Activated T-cell treated with anti-CD3 and anti-CD28 coated beads for 24 hours (primary cell): Measurements from ENCODE around the gene NFKB2.
A peak's percentile ranks its signal among the peaks of the same experiment; 100 is the strongest.

ENCODE experiments used
- DNase-seq: peaks from one replicate; pipeline ENCODE4 v3.0.0-alpha.2; 2020; ENCODE audit warnings: low read depth

The NFKB2 gene

DNA sequence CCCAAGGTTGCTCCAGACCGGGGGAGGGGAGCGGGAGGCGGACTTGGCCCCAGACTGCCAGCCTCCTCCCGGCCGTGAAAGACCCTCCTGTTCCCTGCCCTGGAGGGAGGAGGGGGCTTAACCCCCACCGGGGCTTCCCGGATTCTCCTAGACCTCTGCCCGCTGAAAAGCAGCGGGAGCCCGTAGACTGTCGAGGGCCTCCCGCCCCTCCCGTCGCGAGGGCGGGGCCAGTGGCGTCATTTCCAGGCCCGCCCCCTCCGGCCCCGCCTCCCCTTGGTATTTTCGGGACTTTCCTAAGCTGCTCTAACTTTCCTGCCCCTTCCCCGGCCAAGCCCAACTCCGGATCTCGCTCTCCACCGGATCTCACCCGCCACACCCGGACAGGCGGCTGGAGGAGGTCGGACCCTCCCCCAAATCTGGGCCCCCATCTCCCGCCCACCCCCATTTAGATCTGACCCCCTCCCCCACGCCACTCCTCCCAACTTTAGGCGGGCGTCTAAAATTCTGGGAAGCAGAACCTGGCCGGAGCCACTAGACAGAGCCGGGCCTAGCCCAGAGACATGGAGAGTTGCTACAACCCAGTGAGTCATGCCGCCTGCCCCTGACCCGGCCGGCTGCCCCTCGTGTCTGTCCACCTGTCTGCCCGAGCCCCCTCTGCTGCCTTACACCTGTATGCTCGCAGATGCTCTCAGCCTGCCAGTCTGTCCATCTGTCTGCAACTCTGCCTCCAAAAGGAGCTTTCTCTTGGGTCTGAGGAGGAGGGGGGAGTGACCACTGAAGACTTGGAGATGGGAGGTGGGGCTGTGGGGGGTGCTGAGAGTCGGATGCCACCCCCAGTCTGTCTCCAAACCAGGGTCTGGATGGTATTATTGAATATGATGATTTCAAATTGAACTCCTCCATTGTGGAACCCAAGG lies at the start of gene NFKB2:
Gene NFKB2, plus strand, starts transcription at position 306 of the 917 bp plus-strand sequence. Its CDS starts 255 bp downstream, at position 561.
- DNase-seq: peak; percentile 91

DNA sequence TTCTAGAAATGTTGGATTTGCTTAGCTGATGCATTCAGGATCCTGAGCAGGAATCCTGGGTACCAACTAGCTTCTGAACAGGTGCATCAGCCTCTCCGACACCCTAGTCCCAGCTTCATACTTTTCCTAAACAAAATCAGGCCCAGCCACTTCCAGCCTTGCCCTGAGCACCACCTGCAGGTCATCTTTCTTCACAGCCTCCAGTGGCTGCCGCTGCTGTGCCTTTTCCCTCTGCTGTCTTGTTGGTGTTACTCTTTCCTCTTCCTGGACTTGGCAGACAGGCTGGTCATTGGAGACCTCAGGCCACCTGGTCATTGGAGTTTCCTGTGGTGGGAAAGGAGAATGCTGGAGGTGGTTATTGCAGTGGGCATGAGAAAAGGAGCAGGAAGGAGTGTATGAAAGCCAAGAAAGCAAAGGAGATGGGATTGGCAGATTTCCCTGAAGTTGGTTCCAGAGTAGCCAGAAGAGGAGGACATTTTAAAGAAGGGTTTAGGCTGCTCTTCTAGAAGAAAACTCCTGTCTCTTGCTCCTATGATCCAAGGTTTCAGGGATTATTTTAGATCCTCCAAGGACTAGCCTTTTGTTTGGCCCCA lies 48.2 kb upstream of the NFKB2 start:
- no peak for DNase-seq

DNA sequence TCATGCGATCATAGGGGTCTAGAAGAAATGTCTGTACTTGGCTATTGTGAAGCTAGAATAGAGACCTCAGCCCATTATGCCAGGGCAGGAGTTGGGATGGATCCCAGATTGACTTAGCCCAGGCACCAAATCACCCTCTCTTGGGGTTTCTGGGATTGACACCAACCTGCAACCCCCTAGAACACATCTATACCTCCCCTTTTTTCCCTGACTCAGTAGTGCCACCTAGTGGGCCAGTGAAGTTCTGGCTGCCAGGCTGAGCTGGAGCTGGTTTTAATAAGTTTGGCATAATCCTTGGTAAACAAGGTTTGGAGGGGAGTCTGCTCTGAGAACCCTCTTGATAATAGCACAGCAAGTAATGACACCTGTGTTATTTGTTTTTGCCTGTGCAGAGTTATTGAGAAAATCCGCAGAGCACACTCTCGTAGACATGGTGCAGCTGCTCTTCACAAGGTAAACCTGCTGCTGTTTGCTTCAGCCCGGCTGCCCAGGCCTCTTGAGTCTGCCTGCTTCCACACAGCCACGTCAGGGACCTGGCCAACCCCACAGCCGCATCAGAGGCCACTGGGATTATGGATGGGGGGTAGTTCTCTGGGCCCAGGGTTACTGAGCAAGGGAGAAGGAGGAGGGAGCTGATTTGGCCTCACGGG lies 43.3 kb upstream of the NFKB2 start:
- peak; percentile 64 for DNase-seq

DNA sequence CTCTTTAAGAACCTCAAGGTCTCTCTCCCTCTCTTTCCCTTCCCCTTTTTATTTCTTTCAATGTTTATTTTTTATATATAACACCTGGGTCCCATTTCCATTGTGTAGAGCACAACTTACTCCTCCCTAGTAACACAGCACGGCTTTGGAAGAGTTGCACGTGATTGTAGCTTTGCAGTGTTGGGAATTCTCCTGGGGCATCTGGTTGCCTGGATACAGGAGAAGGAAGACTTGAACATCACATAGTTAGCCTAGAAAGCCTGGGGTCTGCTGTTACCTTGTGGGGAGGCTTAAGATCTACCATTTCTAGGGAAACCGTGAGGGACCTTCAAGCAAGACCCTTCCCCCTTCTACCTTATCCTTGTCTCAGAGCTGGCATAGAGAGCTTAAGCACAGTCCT lies 41.1 kb upstream of the NFKB2 start:
- no peak for DNase-seq

DNA sequence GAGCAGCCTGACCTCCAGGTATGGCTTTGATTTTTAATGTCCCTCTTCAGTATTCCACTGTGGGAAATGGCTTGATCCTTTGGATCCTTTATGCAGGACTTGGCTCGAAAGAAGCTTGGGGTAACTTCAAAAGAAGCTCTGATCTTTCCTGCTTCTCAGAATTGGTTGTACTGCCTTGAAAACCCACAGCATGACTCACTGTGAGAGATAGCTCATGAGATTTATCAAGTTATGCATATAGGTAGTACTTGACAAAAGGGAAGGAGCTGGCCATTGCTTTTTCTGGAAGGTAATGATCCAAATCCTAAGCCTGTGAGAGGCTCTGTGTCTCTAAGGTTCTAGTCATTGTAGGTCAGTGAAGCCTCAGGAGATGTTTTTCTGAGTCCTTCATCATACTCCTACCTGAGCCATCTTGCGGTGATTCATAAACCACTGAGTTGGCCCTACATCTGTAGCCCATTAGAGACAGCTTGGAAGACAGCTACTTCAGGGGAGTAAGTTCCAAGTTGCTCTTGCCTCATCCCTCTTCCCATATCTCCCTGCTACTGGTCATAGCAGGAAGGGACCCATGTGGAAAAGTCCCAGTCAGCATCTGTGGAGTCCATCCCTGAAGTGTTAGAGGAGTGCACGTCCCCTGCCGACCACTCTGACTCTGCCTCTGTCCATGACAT lies 36.7 kb upstream of the NFKB2 start:
- no peak for DNase-seq

DNA sequence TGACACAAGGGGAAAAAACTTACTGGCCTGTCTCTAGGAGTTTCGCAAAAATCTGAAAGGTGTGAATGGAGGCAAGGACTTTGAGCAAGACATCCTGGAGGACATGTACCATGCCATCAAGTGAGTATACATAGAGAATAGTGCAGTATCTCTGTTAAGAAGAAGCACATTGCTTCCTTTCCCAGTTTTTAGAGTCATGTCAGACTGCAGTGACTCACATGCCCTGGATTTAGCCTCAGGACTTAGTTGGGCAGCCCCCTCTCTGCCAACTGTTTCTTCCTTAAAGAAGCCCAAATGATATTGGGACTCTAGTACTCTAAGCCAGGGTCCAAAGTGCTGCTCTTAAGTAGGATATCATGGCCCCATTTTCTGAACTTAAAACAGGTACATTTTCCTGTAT lies 28.1 kb upstream of the NFKB2 start:
- no peak for DNase-seq

DNA sequence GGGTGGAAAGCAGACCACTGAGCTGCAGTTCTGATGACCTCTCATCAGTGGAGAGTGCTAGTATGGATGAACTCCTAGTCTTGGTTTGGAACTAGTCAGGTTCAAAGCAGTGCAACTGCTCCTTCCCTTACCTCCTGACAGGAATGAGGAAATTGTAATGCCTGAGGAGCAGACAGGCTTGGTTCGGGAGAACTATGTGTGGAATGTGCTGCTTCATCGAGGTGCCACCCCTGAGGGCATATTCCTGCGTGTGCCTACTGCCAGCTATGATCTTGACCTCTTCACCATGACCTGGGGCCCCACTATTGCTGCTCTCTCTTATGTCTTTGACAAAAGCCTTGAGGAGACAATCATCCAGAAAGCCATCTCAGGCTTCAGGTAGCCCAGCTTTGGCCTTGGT lies 27.4 kb upstream of the NFKB2 start:
- no peak for DNase-seq

DNA sequence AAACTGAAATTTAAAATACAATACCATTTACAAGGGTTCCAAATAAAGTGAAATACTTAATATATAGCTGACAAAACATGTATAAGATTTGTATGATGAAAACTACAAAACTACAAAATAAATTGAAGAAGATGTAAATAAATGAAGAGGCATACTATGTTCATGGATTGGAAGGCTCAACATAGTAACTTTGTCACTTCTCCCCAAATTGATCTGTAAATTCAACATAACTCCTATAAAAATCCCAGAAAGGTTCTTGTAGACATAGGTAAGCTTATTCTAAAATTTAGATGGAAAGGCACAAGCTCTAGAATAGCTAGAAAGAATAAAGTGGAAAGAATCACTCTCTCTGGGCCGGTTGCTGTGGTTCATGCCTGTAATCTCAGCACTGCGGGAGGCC lies 24.2 kb upstream of the NFKB2 start:
- DNase-seq: no peak

DNA sequence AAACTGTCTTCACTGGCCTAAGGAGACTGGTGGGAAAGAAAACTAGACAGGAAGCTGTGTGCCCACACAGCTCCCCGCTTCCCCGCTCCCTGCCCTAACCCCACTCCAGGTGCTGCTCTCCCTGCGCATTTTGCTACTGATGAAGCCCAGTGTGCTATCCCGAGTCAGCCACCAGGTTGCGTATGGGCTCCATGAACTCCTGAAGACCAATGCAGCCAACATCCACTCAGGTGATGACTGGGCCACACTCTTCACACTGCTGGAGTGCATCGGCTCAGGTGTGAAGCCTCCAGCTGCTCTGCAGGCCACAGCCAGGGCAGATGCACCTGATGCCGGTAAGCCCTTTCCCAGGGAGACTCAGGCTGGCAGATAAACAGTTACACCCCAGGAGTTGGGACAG lies 20.3 kb upstream of the NFKB2 start:
- no peak for DNase-seq

DNA sequence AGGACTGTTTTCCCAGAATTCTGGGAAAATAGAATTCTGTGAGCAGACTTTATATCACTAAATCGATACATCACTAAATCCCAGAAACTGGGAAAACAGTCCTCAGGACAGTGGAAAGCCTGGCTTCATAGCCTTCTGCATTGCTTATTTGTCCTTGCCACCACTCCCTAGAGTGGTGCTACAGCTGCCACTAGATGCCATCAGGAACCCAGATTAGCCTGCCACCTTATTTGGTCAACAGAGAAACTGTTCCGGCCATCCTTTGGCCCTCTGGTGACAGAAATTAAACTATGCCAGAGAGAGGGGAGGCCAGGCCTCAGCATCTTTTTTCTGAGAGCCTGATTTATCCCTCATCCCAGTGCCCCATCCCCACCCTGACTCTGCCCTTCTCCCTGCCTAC lies 19.6 kb upstream of the NFKB2 start:
- DNase-seq: no peak

DNA sequence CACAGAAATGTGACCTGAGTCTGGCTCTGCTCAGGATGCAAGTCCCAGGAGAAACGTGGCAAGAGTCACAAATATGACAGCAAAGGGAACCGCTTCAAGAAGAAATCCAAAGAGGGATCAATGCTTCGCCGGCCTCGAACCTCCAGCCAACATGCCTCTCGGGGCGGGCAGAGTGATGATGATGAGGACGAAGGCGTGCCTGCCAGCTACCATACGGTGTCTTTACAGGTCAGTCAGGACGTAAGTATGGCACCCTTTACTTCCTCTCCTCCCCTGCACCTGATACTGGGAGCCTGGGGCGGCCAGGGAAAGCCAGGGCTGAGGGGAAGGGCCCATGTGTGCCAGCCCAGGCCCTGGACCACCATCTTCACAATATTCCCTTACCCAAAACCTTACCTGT lies 18.6 kb upstream of the NFKB2 start:
- DNase-seq: no peak

DNA sequence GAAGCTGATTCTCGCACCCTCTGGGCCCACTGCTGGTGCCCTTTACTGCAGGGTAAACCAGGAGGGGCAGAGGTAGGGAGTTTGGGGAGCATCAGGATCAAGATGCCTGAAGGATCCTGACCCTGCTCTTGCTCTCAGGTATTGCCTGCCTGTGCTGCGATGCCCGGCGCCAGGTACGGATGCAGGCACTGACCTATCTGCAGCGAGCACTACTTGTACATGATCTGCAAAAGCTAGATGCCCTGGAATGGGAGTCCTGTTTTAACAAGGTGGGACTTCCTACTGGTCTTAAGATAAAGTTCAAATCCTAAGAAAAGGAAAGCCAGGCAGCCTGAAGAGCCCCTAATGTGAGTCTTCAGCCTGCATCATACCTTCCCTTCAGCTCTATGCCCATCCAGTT lies 16.1 kb upstream of the NFKB2 start:
- DNase-seq: no peak

DNA sequence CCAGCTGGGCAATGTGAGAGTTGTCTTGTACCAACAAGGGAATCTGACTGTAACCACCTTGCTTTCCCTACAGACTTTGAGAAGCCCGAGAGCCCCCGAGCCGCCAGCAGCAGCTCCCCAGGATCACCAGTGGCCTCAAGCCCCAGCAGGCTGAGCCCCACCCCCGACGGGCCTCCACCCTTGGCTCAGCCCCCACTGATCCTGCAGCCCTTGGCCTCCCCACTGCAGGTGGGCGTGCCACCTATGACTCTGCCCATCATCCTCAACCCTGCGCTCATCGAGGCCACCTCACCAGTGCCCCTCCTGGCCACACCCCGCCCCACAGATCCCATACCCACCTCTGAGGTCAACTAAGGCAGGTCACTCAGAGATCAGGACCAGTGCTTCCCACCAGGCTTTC lies 13.5 kb upstream of the NFKB2 start:
- no peak for DNase-seq

DNA sequence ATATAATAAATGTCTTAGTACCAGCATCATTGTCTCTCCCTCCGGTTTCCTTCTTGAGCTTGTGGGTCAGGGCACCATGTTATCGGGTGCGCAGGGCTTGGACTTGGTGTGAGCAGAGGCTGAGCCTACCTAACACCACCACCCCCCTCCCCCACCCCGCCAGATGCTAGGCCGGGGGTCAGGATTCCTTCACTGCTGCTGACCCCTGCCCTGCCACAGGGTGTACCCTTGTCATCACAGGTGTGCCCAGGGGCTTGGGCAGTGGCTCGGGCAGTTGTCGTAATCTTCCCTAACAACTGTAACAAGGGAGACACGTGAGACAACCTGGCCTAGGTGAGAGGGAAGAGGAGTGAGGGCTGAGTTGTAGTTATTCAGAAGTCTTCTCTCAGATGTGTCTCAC lies 12.6 kb upstream of the NFKB2 start:
- no peak for DNase-seq

DNA sequence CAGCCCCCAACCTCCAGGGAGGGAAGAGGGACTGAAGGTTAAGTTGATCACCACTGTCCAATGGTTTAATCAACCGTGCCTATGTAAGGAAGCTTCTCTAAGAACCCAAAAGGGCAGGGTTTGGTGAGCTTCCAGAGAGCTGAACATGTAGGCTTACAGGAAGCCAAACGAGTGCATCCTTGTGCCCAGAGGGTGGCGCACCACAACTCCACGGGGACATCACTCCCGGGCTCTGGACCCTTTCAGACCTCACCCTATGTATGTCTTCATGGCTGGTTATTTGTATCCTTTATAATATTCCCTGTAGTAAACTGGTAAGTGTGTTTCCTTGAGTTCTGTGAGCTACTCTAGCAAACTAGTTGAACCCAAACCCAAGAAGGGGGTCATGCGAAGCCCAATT lies 11.5 kb upstream of the NFKB2 start:
- DNase-seq: no peak

DNA sequence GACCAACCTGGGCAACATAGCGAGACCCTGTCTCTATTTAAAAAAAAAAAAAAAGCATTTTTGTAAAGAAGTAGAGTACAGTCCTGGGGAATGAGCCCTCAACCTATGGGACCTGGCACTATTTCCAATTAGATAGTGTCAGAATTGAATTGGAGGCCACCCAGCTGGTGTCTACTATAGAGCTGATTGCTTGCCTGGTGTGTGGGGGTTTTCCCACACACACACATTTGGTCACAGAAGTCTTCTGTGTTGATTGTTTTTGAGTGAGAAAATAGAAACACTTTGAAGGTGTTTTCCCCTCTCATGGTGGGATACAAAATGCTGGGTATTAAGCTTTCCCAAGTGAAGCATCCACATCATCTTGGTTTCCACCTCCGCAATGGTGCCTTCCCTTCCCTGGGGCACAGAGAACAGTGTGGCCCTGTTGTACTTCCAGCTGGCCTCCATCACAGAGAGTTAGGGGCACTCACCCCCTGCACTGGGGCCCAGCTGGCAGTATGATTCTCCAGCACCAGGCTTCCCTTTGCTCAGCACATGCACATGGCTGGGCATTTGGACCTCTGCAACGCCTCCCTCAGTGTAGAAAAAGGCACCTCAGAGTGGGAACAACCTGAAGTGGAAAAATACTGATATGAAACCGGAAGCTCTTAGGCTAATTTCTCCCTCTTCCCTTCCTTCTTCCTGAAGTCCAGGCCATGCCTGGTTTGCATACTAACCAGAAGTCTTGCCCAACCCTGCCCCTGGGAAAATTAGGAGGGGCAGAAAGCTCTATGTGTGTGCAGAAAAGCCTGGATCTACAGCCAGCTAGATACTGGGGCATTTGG lies 10.7 kb upstream of the NFKB2 start:
- DNase-seq: no peak

DNA sequence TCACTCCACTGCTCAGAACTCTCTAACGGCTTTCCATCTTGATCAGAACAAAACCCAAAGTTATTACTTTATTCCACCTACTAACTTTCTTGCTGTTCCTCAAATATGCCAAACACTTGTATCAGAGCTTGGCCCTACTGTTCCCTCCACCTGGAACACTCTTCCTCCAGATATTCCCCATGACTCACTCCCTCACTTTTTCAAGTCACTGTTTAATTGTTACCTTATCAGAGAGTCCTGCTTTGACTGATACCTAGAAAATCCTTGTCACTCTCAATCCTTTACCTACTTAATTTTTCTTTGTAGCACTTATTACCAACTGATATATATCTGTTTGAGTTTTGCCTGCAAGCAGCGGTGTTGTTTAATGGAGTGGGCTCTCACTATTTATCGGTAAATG lies 5.6 kb upstream of the NFKB2 start:
- no peak for DNase-seq

DNA sequence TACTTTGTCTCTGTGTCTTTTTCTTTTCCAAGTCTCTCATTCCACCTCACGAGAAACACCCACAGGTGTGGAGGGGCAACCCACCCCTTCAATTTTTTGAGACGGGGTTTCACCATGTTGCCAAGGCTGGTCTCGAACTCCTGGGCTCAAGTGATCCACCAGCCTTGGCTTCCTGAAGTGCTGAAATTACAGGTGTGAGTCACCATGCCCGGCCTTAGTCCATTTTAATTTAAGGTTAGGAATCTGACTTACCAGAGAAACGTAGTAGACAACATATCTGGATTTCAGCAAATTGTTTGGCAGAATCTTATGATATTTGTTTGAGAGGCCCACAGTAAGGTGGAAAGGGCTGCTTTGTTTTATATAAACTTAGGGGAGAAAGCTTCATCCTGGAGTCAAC lies 3.2 kb upstream of the NFKB2 start:
- DNase-seq: no peak

DNA sequence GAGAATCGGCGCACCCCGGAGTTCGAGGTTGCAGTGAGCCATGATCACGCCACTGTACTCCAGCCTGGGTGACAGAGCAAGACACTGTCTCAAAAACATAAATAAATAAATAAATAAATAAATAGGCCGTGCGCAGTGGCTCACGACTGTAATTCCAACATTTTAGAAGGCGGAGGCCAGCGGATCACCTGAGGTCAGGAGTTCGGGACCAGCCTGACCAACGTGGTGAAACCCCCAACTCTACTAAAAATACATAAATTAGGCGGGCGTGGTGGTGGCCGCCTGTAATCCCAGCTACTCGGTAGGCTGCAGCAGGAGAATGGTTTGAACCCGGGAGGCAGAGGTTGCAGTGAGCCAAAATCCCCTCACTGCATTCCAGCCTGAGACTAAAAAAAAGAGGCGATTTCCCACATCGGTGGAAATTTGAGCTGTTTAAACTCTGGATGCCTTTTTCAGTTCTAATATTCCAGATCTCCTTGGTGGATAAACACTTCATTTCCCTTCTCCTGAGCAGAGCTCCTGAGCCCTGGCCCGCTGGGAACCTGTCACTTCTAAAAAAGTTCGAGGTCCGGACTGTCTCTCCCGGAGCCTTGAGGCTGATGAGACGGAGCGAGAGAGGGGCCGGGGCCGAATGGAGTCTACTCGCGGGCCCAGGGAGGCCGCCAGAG lies 2.0 kb upstream of the NFKB2 start:
- DNase-seq: no peak

DNA sequence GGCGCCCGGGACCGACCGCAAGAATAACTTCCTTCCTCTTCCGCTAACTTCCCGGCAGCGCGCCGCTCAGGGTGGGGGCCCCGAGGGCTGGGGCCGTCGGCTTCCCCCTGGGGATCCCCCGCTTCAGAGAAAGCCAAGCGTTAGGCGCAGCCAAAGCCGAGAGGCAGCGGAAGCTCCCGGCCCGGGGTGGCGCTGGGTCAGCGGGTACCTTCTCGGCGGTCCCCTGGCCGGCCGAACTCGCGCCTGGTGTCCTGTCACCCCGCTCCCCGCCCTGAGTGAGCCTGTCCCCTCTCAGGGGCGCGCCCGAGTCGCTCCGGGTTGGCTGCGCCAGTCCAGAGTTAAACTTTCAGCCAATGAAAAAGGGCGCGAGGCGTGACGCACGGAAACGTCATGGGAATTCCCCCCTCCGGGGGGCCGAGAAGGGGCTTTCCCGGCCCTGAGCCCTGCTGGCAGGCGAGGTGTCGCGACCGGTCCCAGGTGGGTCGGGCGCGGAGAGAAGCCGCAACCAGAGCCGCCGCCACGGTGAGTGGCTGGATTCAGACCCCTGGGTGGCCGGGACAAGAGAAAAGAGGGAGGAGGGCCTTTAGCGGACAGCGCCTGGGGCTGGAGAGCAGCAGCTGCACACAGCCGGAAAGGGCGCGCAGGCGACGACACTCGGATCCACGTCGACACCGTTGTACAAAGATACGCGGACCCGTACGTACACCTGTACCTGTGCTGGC lies 1.3 kb upstream of the NFKB2 start:
- DNase-seq: peak; percentile 98
